Stimulated activated CD8-positive, alpha-beta memory T cell treated with anti-CD3 and anti-CD28 coated beads, Interleukin-12 subunit alpha, Interleukin-12 subunit beta, amount 100 ng/mL, for 4 hours (primary cell): ENCODE measurements around the gene DENND2C.

Source experiments
- DNase-seq: peaks from one replicate; pipeline ENCODE4 v3.0.0-alpha.2; 2020; ENCODE audit warnings: low read depth

DENND2C gene

GRCh38 chr1:114676115-114676514, 6.3 kb upstream of the DENND2C start:
- DNase-seq, result no peak

- DNase-seq, result no peak
Observed at GRCh38 chr1:114671939-114672275, 2.1 kb upstream of the DENND2C start.

GRCh38 chr1:114671011-114671938, 1.4 kb upstream of the DENND2C start:
- no peak for DNase-seq

- DNase-seq, result peak; percentile 76
Observed at GRCh38 chr1:114670083-114671010, 498 bp upstream of the DENND2C start.

- DNase-seq, result no peak
Observed at GRCh38 chr1:114668784-114669561, 876 bp downstream of the DENND2C start.

GRCh38 chr1:114668373-114668772, 1.5 kb downstream of the DENND2C start:
- no peak for DNase-seq

- no peak for DNase-seq
Observed at GRCh38 chr1:114666954-114667353, 2.9 kb downstream of the DENND2C start.

GRCh38 chr1:114660238-114660637, 9.6 kb downstream of the DENND2C start:
- no peak for DNase-seq

- DNase-seq, result no peak
Observed at GRCh38 chr1:114651893-114652292, 18.0 kb downstream of the DENND2C start.

- no peak for DNase-seq
Observed at GRCh38 chr1:114648503-114648902, 21.3 kb downstream of the DENND2C start.

- no peak for DNase-seq
Observed at GRCh38 chr1:114641377-114641776, 28.5 kb downstream of the DENND2C start.

GRCh38 chr1:114638910-114639309, 30.9 kb downstream of the DENND2C start:
- DNase-seq, result no peak

- DNase-seq, result no peak
Observed at GRCh38 chr1:114632427-114632826, 37.4 kb downstream of the DENND2C start.

- DNase-seq, result no peak
Observed at GRCh38 chr1:114627107-114627506, 42.7 kb downstream of the DENND2C start.

- no peak for DNase-seq
Observed at GRCh38 chr1:114623364-114623763, 46.5 kb downstream of the DENND2C start.

GRCh38 chr1:114620419-114620818, 49.4 kb downstream of the DENND2C start:
- no peak for DNase-seq

GRCh38 chr1:114618606-114619005, 51.2 kb downstream of the DENND2C start:
- DNase-seq, result no peak

GRCh38 chr1:114610546-114611245, 59.2 kb downstream of the DENND2C start:
- no peak for DNase-seq

GRCh38 chr1:114609826-114610225, 60.0 kb downstream of the DENND2C start:
- DNase-seq, result no peak

- DNase-seq, result no peak
Observed at GRCh38 chr1:114609026-114609425, 60.8 kb downstream of the DENND2C start.

GRCh38 chr1:114607223-114607622, 62.6 kb downstream of the DENND2C start:
- DNase-seq, result no peak
